ENCODE measurements around the gene WDR45B.

WDR45B gene

GRCh38 chr17:82653651-82654528 is 5.6 kb upstream of the WDR45B start:
- TF ChIP-seq EP300 (IDR thresholded peaks at IDR 0.05; ENCODE audit: borderline replicate concordance) = no peak
- no peak for TF ChIP-seq EGR1 (IDR thresholded peaks at IDR 0.05)
- TF ChIP-seq ZBTB7A (IDR thresholded peaks at IDR 0.05; ENCODE audit: low read depth) = no peak

DNA sequence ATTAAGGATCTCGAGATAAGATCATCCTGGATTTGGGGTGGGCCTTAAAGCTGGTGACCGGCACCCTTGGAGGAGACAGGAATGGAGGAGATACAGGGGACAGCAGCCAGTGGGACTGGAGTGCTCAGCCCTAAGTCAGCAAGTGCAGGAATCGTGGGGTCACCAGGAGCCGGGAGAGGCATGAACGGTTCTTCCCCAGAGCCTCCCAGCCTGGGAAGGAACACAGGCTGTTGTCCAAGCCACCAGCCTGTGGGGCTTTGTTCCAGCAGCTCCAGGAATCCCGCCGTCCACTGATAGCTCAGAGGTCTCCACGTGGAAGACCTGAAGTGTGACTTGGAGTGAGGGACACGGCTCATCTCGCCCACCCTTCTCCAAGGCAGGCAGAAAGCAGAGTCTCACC is 2.5 kb upstream of the WDR45B start:
- TF ChIP-seq TEAD4 (IDR thresholded peaks at IDR 0.05) = no peak
- TF ChIP-seq USF1 (IDR thresholded peaks at IDR 0.05) = no peak
- no peak for TF ChIP-seq CEBPB (IDR thresholded peaks at IDR 0.05)
- TF ChIP-seq MAX (IDR thresholded peaks at IDR 0.05) = no peak
- no peak for TF ChIP-seq NFIC (IDR thresholded peaks at IDR 0.05)
- no peak for TF ChIP-seq YY1 (IDR thresholded peaks at IDR 0.05; ENCODE audit: low read depth)
- no peak for TF ChIP-seq EGR1 (IDR thresholded peaks at IDR 0.05)
- no peak for TF ChIP-seq CREB1 (IDR thresholded peaks at IDR 0.05; ENCODE audit: low read depth)
- TF ChIP-seq TAF1 (IDR thresholded peaks at IDR 0.05; ENCODE audit: low read depth) = no peak
- no peak for TF ChIP-seq FOXM1 (IDR thresholded peaks at IDR 0.05; ENCODE audit: borderline replicate concordance, low read depth)
- TF ChIP-seq TCF12 (IDR thresholded peaks at IDR 0.05; ENCODE audit: low read depth) = no peak
- no peak for TF ChIP-seq EP300 (IDR thresholded peaks at IDR 0.05; ENCODE audit: borderline replicate concordance)
- TF ChIP-seq RAD21 (IDR thresholded peaks at IDR 0.05; ENCODE audit: low read depth) = no peak
- TF ChIP-seq, protein P1, sequence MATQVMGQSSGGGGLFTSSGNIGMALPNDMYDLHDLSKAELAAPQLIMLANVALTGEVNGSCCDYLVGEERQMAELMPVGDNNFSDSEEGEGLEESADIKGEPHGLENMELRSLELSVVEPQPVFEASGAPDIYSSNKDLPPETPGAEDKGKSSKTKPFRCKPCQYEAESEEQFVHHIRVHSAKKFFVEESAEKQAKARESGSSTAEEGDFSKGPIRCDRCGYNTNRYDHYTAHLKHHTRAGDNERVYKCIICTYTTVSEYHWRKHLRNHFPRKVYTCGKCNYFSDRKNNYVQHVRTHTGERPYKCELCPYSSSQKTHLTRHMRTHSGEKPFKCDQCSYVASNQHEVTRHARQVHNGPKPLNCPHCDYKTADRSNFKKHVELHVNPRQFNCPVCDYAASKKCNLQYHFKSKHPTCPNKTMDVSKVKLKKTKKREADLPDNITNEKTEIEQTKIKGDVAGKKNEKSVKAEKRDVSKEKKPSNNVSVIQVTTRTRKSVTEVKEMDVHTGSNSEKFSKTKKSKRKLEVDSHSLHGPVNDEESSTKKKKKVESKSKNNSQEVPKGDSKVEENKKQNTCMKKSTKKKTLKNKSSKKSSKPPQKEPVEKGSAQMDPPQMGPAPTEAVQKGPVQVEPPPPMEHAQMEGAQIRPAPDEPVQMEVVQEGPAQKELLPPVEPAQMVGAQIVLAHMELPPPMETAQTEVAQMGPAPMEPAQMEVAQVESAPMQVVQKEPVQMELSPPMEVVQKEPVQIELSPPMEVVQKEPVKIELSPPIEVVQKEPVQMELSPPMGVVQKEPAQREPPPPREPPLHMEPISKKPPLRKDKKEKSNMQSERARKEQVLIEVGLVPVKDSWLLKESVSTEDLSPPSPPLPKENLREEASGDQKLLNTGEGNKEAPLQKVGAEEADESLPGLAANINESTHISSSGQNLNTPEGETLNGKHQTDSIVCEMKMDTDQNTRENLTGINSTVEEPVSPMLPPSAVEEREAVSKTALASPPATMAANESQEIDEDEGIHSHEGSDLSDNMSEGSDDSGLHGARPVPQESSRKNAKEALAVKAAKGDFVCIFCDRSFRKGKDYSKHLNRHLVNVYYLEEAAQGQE (IDR thresholded peaks at IDR 0.05; ENCODE audit: low read depth) = no peak
- TF ChIP-seq ZBTB7A (IDR thresholded peaks at IDR 0.05; ENCODE audit: low read depth) = no peak

GRCh38 chr17:82649501-82650261 is 1.4 kb upstream of the WDR45B start:
- TF ChIP-seq MAX (IDR thresholded peaks at IDR 0.05) (no peak), YY1 (IDR thresholded peaks at IDR 0.05; ENCODE audit: low read depth) (no peak), EGR1 (IDR thresholded peaks at IDR 0.05) (no peak), TEAD4 (IDR thresholded peaks at IDR 0.05) (no peak), TAF1 (IDR thresholded peaks at IDR 0.05; ENCODE audit: low read depth) (no peak), RAD21 (IDR thresholded peaks at IDR 0.05; ENCODE audit: low read depth) (no peak)
- TF ChIP-seq, protein P1 (IDR thresholded peaks at IDR 0.05; ENCODE audit: low read depth) = no peak

- TF ChIP-seq CEBPB (IDR thresholded peaks at IDR 0.05) = no peak
- TF ChIP-seq CREB1 (IDR thresholded peaks at IDR 0.05; ENCODE audit: low read depth) = no peak
- TF ChIP-seq ZBTB7A (IDR thresholded peaks at IDR 0.05; ENCODE audit: low read depth) = no peak
- TF ChIP-seq RAD21 (IDR thresholded peaks at IDR 0.05; ENCODE audit: low read depth) = no peak
- TF ChIP-seq TEAD4 (IDR thresholded peaks at IDR 0.05) = no peak
- no peak for TF ChIP-seq FOXM1 (IDR thresholded peaks at IDR 0.05; ENCODE audit: borderline replicate concordance, low read depth)
- no peak for TF ChIP-seq YY1 (IDR thresholded peaks at IDR 0.05; ENCODE audit: low read depth)
- no peak for TF ChIP-seq EP300 (IDR thresholded peaks at IDR 0.05; ENCODE audit: borderline replicate concordance)
- no peak for TF ChIP-seq TAF1 (IDR thresholded peaks at IDR 0.05; ENCODE audit: low read depth)
- no peak for TF ChIP-seq TCF12 (IDR thresholded peaks at IDR 0.05; ENCODE audit: low read depth)
- TF ChIP-seq MAX (IDR thresholded peaks at IDR 0.05) = no peak
- no peak for TF ChIP-seq USF1 (IDR thresholded peaks at IDR 0.05)
- TF ChIP-seq, protein P1 (IDR thresholded peaks at IDR 0.05; ENCODE audit: low read depth) = no peak
- TF ChIP-seq EGR1 (IDR thresholded peaks at IDR 0.05) = no peak
- TF ChIP-seq NFIC (IDR thresholded peaks at IDR 0.05) = no peak
These were observed 593 bp upstream of the WDR45B start for GRCh38 chr17:82648742-82649331.

Measured in Ishikawa (cell line).